Urinary bladder (tissue), 4 donors: ENCODE data around the gene GNB4. TPM values are rescaled to one million over a fixed set of nuclear protein-coding genes. Genes with fewer than 3 reads are reported as not detected.

ENCODE experiments used
- DNase-seq: peaks from one replicate; pipeline ENCODE4 v3.0.0-alpha.2; 2015; ENCODE audit errors: extremely low spot score
- H3K27ac ChIP-seq: one replicate; pipeline ENCODE4 v1.5.1; 2013; ENCODE audit warnings: low read depth, mild to moderate bottlenecking, moderate library complexity
- H3K36me3 ChIP-seq: one replicate; pipeline ENCODE4 v1.6.1; 2013; ENCODE audit warnings: mild to moderate bottlenecking, moderate library complexity; ENCODE audit not compliant: insufficient read depth
- H3K4me1 ChIP-seq: one replicate; pipeline ENCODE4 v1.6.1; 2013; ENCODE audit warnings: mild to moderate bottlenecking, moderate library complexity; ENCODE audit not compliant: insufficient read depth
- H3K4me3 ChIP-seq: one replicate; pipeline ENCODE4 v1.5.1; 2013; ENCODE audit warnings: low read depth, low read length
- WGBS: extraction: QIAGEN DNeasy Blood & Tissue Kit; methylation state at CpG from one replicate; pipeline ENCODE4 v1.1.7; 2013; 5-methylcytosine and 5-hydroxymethylcytosine counted together
- polyA plus RNA-seq: library from polyadenylated mRNA; stranded (reverse); fragments of 200-250 nt; gene quantifications from one replicate; pipeline ENCODE4 v1.2.3, GENCODE V29; 2013
- total RNA-seq: library from RNA; depleted of rRNA; stranded (reverse); fragments of >200 nt; gene quantifications from one replicate; pipeline ENCODE4 v1.2.3, GENCODE V29; 2014
- donor health status: healthy with polysubstance abuse.
- donor health status: healthy.

Gene GNB4
- total and polyA plus RNA-seq, 2 donors, result 15.1 to 124 TPM

DNA sequence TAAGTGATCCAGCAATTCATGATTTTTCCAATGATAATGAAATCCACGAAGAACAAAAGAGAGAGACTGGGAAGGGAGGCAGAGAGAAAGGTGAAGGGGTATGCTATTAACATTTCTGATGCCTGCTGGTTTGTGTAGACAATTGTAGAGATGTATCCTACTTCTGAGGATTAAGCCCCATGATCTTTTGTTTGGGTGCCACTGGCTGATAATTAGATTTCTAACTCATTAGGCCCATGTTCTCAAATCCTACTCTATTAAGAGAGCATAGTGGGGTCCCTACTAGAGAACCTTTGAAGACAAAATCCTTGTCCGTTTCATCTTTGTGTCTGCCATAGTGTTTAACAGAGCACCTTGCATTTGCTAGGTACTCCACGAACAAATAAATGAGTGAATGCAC is 2.7 kb upstream of the GNB4 start:
- H3K27ac ChIP-seq, result no peak overlapping the region
- H3K36me3 ChIP-seq, result no peaks in the 10 kb centered on the region
- 83% methylated on average over 3 of the region's 3 CpGs for WGBS
- no peaks in the 10 kb centered on the region for H3K4me1 ChIP-seq
- DNase-seq, result no peak
- H3K4me3 ChIP-seq, result no peak overlapping the region

- no peaks in the 10 kb centered on the region for H3K36me3 ChIP-seq
- H3K4me3 ChIP-seq, result no peak overlapping the region
- no peak for DNase-seq
- no peaks in the 10 kb centered on the region for H3K4me1 ChIP-seq
- WGBS, result 78% methylated on average over 8 of the region's 8 CpGs
- no peak overlapping the region for H3K27ac ChIP-seq
Measured at GRCh38 chr3:179452872-179453271, 1.6 kb upstream of the GNB4 start.

GRCh38 chr3:179452176-179452564 is 900 bp upstream of the GNB4 start:
- no peaks in the 10 kb centered on the region for H3K36me3 ChIP-seq
- 37% methylated on average over 6 of the region's 6 CpGs for WGBS
- peak overlapping the region; percentile 92 for H3K27ac ChIP-seq
- peak overlapping the region; percentile 60 for H3K4me3 ChIP-seq
- no peaks in the 10 kb centered on the region for H3K4me1 ChIP-seq
- DNase-seq, result peak; percentile 51

DNA sequence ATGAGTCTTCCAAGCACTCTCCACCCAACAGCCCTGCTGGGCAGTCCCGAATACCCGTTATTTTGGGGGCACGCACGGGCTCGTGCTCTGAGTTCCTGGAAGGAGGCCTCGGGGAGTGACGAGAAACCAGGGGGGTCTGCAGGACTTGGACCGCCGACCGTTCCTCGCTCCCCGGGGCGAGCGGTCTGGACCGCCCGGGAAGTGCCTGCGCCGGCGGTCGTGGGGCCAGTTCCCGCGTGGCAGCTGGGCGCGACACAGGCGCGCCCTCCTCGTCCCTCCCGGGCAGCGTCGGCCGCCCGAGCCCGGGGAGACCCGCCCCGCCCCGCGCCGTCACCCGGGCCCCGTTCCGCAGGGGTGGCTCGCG is 387 bp downstream of the GNB4 start:
- Histone ChIP-seq H3K36me3 (no peaks in the 10 kb centered on the region), H3K4me1 (no peaks in the 10 kb centered on the region), H3K27ac (peak overlapping the region; percentile 92), H3K4me3 (peak overlapping the region; percentile 60)
- WGBS, result under 1% methylated on average over 42 of the region's 43 CpGs
- DNase-seq, result no peak

GRCh38 chr3:179450261-179450701 is 989 bp downstream of the GNB4 start:
- no peaks in the 10 kb centered on the region for H3K36me3 ChIP-seq
- 6% methylated on average over 12 of the region's 12 CpGs for WGBS
- H3K4me3 ChIP-seq, result peak overlapping the region; percentile 60
- peak overlapping the region; percentile 14 for H3K27ac ChIP-seq
- H3K4me1 ChIP-seq, result no peaks in the 10 kb centered on the region
- no peak for DNase-seq

GRCh38 chr3:179449636-179450035 is 1.6 kb downstream of the GNB4 start:
- H3K4me1 ChIP-seq, result no peaks in the 10 kb centered on the region
- 46% methylated on average over 2 of the region's 2 CpGs for WGBS
- no peaks in the 10 kb centered on the region for H3K36me3 ChIP-seq
- no peak for DNase-seq
- no peak overlapping the region for H3K27ac ChIP-seq
- H3K4me3 ChIP-seq, result no peak overlapping the region

- Histone ChIP-seq H3K36me3 (no peaks in the 10 kb centered on the region), H3K4me1 (no peaks in the 10 kb centered on the region), H3K27ac (no peak overlapping the region), H3K4me3 (no peak overlapping the region)
- DNase-seq, result no peak
- 85% methylated on average over 6 of the region's 6 CpGs for WGBS
Measured at GRCh38 chr3:179447251-179447650, 4.0 kb downstream of the GNB4 start.

GRCh38 chr3:179446501-179446900 is 4.8 kb downstream of the GNB4 start:
- Histone ChIP-seq H3K4me3 (no peak overlapping the region), H3K27ac (no peak overlapping the region), H3K36me3 (no peaks in the 10 kb centered on the region), H3K4me1 (no peaks in the 10 kb centered on the region)
- 54% methylated on average over 7 of the region's 7 CpGs for WGBS
- no peak for DNase-seq

DNA sequence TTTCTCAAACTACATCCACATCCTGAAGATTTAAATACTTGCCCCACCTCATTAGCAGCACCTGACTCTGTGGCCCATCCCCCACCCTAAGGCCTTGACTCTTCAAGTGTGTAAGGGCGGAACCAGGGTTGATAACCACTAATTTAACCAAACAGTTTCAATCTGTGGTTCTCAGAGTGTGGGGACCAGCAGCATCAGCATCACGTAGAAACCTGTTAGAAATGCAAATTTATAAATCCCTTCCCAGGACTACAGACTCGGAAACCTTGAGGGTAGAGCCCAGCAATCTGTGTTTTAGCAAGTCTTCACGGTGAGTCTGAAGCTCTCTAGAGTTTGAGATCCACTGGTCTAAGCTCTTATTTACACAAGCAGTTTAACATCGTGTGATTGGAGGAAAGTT is 12.4 kb downstream of the GNB4 start:
- Histone ChIP-seq H3K4me3 (no peak overlapping the region), H3K36me3 (no peaks in the 10 kb centered on the region), H3K27ac (no peak overlapping the region), H3K4me1 (no peaks in the 10 kb centered on the region)
- DNase-seq, result no peak
- 58% methylated on average over 5 of the region's 5 CpGs for WGBS

DNA sequence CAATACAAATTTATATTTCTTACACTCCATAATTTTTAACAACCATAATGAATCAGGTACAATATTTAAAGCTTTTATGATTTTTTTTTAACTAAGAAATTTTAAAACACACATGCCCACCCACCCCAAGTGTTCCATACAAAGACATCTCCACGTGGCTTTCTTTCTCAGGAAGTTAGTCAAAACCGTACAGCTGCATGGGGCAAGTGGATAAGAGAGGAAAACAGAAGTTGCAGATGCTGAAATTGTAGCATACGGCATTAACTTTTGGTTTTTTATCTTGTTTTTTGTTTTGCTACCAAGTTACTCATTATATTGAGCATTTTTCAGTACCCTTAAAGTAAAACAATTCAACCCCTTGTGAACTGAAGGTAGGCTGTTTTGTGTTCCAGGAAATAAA is 14.8 kb downstream of the GNB4 start:
- Histone ChIP-seq H3K4me3 (no peak overlapping the region), H3K27ac (no peak overlapping the region), H3K36me3 (no peaks in the 10 kb centered on the region), H3K4me1 (no peaks in the 10 kb centered on the region)
- 68% methylated on average over 3 of the region's 3 CpGs for WGBS
- DNase-seq, result no peak

DNA sequence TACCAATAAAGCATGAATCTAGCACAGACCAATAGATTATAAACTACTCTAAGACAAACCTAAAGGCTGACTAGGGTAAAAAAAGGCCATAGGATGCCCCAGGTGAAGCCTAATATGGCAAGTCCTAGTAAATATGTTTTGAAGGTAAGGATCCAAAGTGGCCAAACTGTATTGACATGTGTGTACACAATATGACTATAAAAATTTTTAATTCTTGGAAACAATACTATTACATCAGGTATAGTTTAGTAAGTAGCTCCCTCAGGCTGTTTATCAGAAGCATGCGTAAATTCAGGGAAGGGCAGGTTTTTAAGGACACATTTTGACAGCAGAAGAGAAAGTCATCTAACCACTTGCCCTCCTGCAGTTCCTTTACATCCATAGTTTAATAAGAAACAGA is 18.8 kb downstream of the GNB4 start:
- Histone ChIP-seq H3K27ac (no peak overlapping the region), H3K4me3 (no peak overlapping the region), H3K36me3 (no peaks in the 10 kb centered on the region), H3K4me1 (no peaks in the 10 kb centered on the region)
- no peak for DNase-seq
- 77% methylated on average over 1 of the region's 1 CpG for WGBS

- Histone ChIP-seq H3K4me3 (no peak overlapping the region), H3K4me1 (no peaks in the 10 kb centered on the region), H3K36me3 (no peaks in the 10 kb centered on the region), H3K27ac (no peak overlapping the region)
- DNase-seq, result no peak
- 74% methylated on average over 3 of the region's 3 CpGs for WGBS
Measured at GRCh38 chr3:179432021-179432420, 19.2 kb downstream of the GNB4 start.

DNA sequence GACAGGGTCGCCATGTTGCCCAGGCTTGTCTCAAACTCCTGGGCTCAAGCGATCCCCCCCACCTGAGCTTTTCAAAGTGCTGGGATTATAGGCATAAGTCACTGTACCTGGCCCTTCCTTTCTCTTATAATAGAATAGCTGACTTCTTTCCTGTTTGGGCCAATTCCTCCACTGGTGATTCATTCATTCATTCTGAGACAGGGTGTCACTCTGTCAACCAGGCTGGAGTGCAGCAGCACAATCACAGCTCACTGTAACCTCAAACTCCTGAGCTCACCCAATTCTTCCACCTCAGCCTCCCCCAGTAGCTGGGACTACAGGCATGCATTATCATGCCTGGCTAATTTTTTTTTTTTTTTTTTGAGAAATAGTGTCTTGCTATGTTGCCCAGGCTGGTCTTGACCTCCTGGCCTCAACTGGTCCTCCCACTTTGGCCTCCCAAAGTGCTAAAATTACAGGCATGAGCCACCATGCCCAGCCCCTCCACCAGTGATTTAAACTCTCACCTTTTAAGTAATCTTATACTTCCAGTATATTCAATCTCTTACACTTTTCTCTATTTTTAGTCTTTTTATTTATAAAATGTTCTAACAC is 20.9 kb downstream of the GNB4 start:
- Histone ChIP-seq H3K36me3 (no peaks in the 10 kb centered on the region), H3K27ac (no peak overlapping the region), H3K4me3 (no peak overlapping the region), H3K4me1 (no peaks in the 10 kb centered on the region)
- no peak for DNase-seq
- 100% methylated on average over 2 of the region's 2 CpGs for WGBS

- Histone ChIP-seq H3K4me1 (no peaks in the 10 kb centered on the region), H3K4me3 (no peak overlapping the region), H3K27ac (no peak overlapping the region), H3K36me3 (no peaks in the 10 kb centered on the region)
- DNase-seq, result no peak
- 94% methylated on average over 8 of the region's 8 CpGs for WGBS
Measured at GRCh38 chr3:179428876-179429548, 22.3 kb downstream of the GNB4 start.
